Measurements from ENCODE around the gene RAB3IL1.

Gene RAB3IL1

GRCh38 chr11:61872935-61873565 is 44.3 kb downstream of the RAB3IL1 start:
- H3K4me3 ChIP-seq (ENCODE audit: low read depth, low read length), result no peak overlapping the region
- TF ChIP-seq CTCF (IDR thresholded peaks at IDR 0.05; ENCODE audit: control insufficient read depth, extremely low read depth, insufficient read depth), result no peak

DNA sequence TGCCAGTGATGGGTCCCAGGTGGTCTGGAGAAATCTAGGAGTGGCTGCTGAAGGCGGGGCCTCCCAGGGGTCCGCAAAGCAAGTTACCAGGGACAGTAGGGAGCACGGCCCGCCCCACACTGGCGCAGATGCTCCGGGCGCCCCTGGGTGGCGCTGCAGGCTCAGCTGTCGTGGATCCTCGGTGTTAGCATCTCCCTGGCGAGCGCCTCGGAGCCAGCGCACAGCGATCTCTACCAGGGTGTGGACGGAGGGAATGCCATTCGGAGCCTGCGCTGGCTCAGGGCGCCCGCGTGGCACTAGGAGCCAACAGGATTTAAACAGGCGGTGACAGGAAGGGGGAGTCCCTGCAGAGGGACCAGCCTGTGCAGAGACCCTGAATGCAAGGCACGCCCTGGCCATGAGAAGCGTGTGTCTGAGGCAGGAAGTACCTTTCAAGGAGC is 46.2 kb downstream of the RAB3IL1 start:
- no peak for DNase-seq (ENCODE audit: low read depth)
- TF ChIP-seq CTCF (IDR thresholded peaks at IDR 0.05; ENCODE audit: control insufficient read depth, extremely low read depth, insufficient read depth), result peak; percentile 81
- H3K4me3 ChIP-seq (ENCODE audit: low read depth, low read length), result no peak overlapping the region

More at GRCh38 chr11:61872935-61873565, 44.3 kb downstream of the RAB3IL1 start:
- no peak for DNase-seq (ENCODE audit: low read depth)

DNA sequence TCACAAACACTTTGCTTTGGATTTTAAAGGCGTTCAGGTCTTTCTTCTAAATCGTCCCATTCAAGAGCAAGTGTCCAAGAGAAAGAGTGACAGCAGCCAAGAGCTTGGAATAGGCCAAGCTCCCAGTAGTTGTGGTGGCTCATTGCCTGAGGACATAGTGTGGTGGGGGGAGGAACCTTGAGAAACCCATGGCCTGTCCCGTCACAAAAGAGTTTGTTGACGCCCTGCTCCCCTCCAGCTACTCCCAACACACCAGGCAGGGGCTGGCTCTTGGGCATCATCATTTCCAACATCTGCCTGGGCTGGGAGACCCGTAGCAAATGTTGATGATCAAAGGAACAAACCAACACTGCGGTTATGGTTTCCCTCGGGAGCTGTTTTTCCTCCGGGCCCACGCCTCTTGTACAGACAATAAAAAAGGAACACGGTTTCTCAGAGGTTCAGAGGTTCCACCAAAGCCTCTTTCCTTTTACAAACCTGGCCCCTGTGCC is 46.8 kb downstream of the RAB3IL1 start:
- DNase-seq (ENCODE audit: low read depth), result no peak
- TF ChIP-seq CTCF (IDR thresholded peaks at IDR 0.05; ENCODE audit: control insufficient read depth, extremely low read depth, insufficient read depth), result no peak
- H3K4me3 ChIP-seq (ENCODE audit: low read depth, low read length), result no peak overlapping the region

GRCh38 chr11:61869708-61870451 is 47.5 kb downstream of the RAB3IL1 start:
- no peak overlapping the region for H3K4me3 ChIP-seq (ENCODE audit: low read depth, low read length)
- TF ChIP-seq CTCF (IDR thresholded peaks at IDR 0.05; ENCODE audit: control insufficient read depth, extremely low read depth, insufficient read depth), result no peak
- no peak for DNase-seq (ENCODE audit: low read depth)

DNA sequence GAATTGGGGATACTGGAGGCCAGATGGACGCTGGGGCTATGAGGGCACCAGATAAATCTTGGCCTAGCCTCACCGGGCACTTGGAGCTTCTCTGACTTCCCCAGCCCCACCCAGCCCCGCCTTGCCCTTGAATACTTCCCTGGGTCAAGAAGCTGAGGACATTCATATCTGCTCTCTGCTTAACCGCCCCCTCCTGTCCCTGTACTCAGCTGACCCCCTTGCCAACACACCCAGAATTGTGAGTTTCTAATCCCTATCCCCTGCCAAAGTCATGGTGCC is 48.0 kb downstream of the RAB3IL1 start:
- no peak overlapping the region for H3K4me3 ChIP-seq (ENCODE audit: low read depth, low read length)
- DNase-seq (ENCODE audit: low read depth), result no peak
- TF ChIP-seq CTCF (IDR thresholded peaks at IDR 0.05; ENCODE audit: control insufficient read depth, extremely low read depth, insufficient read depth), result no peak

GRCh38 chr11:61868571-61869428 is 48.6 kb downstream of the RAB3IL1 start:
- TF ChIP-seq CTCF (IDR thresholded peaks at IDR 0.05; ENCODE audit: control insufficient read depth, extremely low read depth, insufficient read depth), result no peak
- no peak for DNase-seq (ENCODE audit: low read depth)
- H3K4me3 ChIP-seq (ENCODE audit: low read depth, low read length), result no peak overlapping the region

Data from LNCaP clone FGC (cell line).